Thoracic aorta (tissue), 2 donors: Measurements from ENCODE around the gene TGFB3. TPM values are rescaled to one million over a fixed set of nuclear protein-coding genes. Genes with fewer than 3 reads are reported as not detected.
"Not testable (repeated sequence)": the region's sequence is repeated elsewhere in the genome, so short reads cannot be mapped to it uniquely, and the experiment has no call there.

ENCODE experiments used
- ATAC-seq: fragments of 150-250 bp; one replicate; pipeline ENCODE4 v1.8.0; 2017; ENCODE audit warnings: low read depth; ENCODE audit not compliant: insufficient number of reproducible peaks, low FRiP score
- DNase-seq: peaks from one replicate; pipeline ENCODE4 v3.0.0-alpha.2; 2020; ENCODE audit warnings: low spot score
- H3K27ac ChIP-seq, 2 donors: fragments of 200-600 bp; sonication (generic); 1 replicate in 1 of 2; 2 replicates in 1 of 2; pipeline ENCODE4 v1.5.1; 2016; ENCODE audit warnings: mild to moderate bottlenecking in 2 of 2, moderate library complexity in 2 of 2
- H3K27me3 ChIP-seq: fragments of 200-600 bp; sonication (generic); replicated peaks from 2 replicates; pipeline ENCODE4 v1.6.0; 2016; ENCODE audit warnings: mild to moderate bottlenecking; ENCODE audit not compliant: insufficient read depth
- H3K36me3 ChIP-seq: fragments of 200-600 bp; sonication (generic); one replicate; pipeline ENCODE4 v1.5.1; 2016
- H3K4me1 ChIP-seq, 2 donors: fragments of 200-600 bp; sonication (generic); 1 replicate in 1 of 2; 2 replicates in 1 of 2; pipeline versions ENCODE4 v1.5.1 to v1.6.0; 2016; ENCODE audit warnings: low read depth in 2 of 2, mild to moderate bottlenecking in 1 of 2; ENCODE audit not compliant: control insufficient read depth in 1 of 2
- H3K4me3 ChIP-seq: fragments of 200-600 bp; sonication (generic); 2 replicates; pipeline ENCODE4 v1.5.1; 2016; ENCODE audit warnings: mild to moderate bottlenecking
- H3K9me3 ChIP-seq: fragments of 200-600 bp; sonication (generic); 2 replicates; pipeline ENCODE4 v1.5.1; 2016
- CTCF ChIP-seq: fragments of 200-600 bp; sonication (generic); IDR thresholded peaks from one replicate; pipeline ENCODE4 v1.5.1; 2019; ENCODE audit warnings: antibody characterized with exemption
- total RNA-seq, 2 donors: library from RNA; depleted of rRNA; stranded (reverse); fragments of >200 nt; gene quantifications; one replicate each; pipeline versions ENCODE4 v1.1.0 to v1.2.3, GENCODE V29; 2016

Gene TGFB3
- total RNA-seq, 2 donors from 2014 or later = 46.4 to 67.1 TPM

DNA sequence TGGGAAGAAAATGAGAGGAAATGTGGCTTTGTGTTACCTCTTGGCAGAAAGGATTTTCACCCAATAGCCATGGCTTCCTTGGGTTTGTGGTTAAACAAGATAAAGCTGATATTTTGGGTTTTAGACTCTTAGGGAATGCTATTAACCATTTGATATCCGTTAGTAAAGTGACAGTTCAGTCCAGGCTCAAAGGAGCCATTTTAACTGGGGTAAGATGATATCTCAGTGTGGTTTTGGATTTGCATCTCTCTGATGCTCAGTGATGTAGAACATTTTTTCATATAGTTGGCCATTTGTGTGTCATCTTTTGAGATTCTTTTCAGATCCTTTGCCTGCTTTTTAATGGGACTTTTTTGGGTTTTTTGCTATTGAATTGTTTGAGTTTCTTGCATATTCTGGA lies 33.9 kb upstream of the TGFB3 start:
- no peaks in the 10 kb centered on the region for H3K27me3 ChIP-seq
- no peak for TF ChIP-seq CTCF
- no peaks in the 10 kb centered on the region for H3K9me3 ChIP-seq
- no peak for ATAC-seq
- no peaks in the 10 kb centered on the region for H3K36me3 ChIP-seq
- DNase-seq = no peak
- no peak overlapping the region for H3K27ac ChIP-seq
- no peak overlapping the region for H3K4me3 ChIP-seq
- H3K4me1 ChIP-seq = peaks cover 14 to 20% of the 10 kb centered on the region in 2 donors

DNA sequence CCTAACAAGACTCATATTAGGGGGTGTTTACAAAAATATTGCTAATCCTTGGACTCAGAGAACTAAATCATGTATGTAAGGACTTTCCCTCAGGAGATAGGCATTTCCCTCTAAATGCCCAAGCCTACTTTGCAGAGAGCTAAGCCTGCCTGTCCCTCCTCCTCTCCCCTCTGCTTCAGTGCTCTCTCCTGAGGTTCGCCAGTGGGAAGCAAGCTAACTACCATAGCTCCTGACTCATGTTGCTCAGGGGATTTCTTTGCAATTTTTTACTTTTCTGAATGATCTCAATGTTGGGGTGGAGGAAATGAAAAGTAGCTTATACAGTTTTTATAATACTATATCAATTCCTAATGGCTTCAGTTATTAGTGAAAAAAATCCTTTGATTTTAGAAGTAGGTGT lies 33.4 kb upstream of the TGFB3 start:
- Histone ChIP-seq H3K36me3 (no peaks in the 10 kb centered on the region), H3K27ac (no peak overlapping the region), H3K9me3 (no peaks in the 10 kb centered on the region), H3K27me3 (no peaks in the 10 kb centered on the region), H3K4me3 (no peak overlapping the region), H3K4me1 (peaks cover 14 to 20% of the 10 kb centered on the region in 2 donors)
- no peak for TF ChIP-seq CTCF
- DNase-seq (no peak), ATAC-seq (no peak)

DNA sequence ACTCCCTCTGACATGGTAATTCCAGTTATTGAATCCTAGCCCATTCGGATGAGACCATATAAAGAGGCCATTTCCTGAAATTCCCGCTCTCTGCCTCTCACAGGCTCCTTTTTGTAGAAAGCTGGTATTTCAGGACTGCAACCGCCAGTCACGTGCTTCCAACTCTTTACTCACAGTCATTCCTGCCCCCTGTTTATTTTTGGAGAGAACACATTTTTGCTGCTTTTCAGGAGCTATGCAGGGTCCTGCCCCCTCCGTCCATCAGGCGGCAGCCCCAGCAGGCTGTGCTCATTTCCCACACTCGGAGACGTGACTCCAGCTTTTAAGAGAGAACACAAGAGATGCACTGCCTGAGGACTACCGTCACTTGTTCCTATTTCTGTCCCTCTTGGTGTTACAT lies 30.6 kb upstream of the TGFB3 start:
- peak; percentile 47 for DNase-seq
- Histone ChIP-seq H3K4me3 (peak overlapping the region; percentile 51), H3K27ac (peak overlapping the region; percentile 83 to 95), H3K27me3 (no peaks in the 10 kb centered on the region), H3K36me3 (no peaks in the 10 kb centered on the region), H3K9me3 (no peaks in the 10 kb centered on the region), H3K4me1 (peaks cover 14 to 20% of the 10 kb centered on the region in 2 donors)
- peak; percentile 91 for ATAC-seq
- peak; percentile 31 for TF ChIP-seq CTCF

GRCh38 chr14:76011930-76012329 lies 30.1 kb upstream of the TGFB3 start:
- H3K36me3 ChIP-seq = no peaks in the 10 kb centered on the region
- no peaks in the 10 kb centered on the region for H3K9me3 ChIP-seq
- no peaks in the 10 kb centered on the region for H3K27me3 ChIP-seq
- no peak for TF ChIP-seq CTCF
- H3K27ac ChIP-seq = peak overlapping the region; percentile 83 to 95
- H3K4me3 ChIP-seq = peak overlapping the region; percentile 51
- H3K4me1 ChIP-seq = peaks cover 14 to 20% of the 10 kb centered on the region in 2 donors
- ATAC-seq = no peak
- DNase-seq = no peak

DNA sequence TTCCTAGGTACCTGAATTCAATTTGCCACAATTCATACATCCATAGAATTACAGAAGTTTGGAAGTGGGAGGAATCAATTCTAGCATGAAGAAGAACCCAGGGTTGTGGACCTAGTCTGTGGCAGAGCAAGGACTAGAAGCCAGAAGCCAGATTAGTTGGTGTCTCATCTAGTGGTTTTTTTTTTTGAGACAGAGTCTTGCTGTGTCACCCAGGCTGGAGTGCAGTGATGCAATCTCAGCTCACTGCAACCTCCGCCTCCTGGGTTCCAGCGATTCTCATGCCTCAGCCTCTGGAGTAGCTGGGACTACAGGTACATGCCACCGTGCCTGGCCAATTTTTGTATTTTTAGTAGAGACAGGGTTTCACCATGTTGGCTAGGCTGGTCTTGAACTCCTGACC lies 27.8 kb upstream of the TGFB3 start:
- DNase-seq, H3K4me3 ChIP-seq, H3K36me3 ChIP-seq: not testable (repeated sequence)

GRCh38 chr14:76007852-76008251 lies 26.1 kb upstream of the TGFB3 start:
- Histone ChIP-seq H3K36me3 (peaks cover 6% of the 10 kb centered on the region), H3K27me3 (no peaks in the 10 kb centered on the region), H3K4me1 (peaks cover 9 to 16% of the 10 kb centered on the region in 2 donors), H3K4me3 (no peak overlapping the region), H3K27ac (no peak overlapping the region), H3K9me3 (no peaks in the 10 kb centered on the region)
- no peak for DNase-seq
- no peak for ATAC-seq
- TF ChIP-seq CTCF = no peak

More for the DNA sequence above, 27.8 kb upstream of the TGFB3 start:
- H3K27ac ChIP-seq, H3K9me3 ChIP-seq, H3K27me3 ChIP-seq, ATAC-seq: not testable (repeated sequence)
- peaks cover 14 to 20% of the 10 kb centered on the region in 2 donors for H3K4me1 ChIP-seq
